ENCODE results near the gene TMEM255B. TPM values are rescaled to one million over a fixed set of nuclear protein-coding genes. Genes with fewer than 3 reads are reported as not detected.

TMEM255B gene
- total and polyA plus RNA-seq, 9 of the 15 experiments (the other 6 are each of a cell fraction or from before 2014, with no cell fraction given), result 0.01 to 0.75 (median 0.23) TPM

GRCh38 chr13:113749967-113750366 is 9.1 kb upstream of the TMEM255B start (continued):
- no peak for TF ChIP-seq AFF1 (IDR thresholded peaks at IDR 0.05; ENCODE audit: low read depth in 1 of 2, partially characterized antibody in 2 of 2)
- no peak for TF ChIP-seq PTRF (tag; IDR thresholded peaks at IDR 0.05)
- no peak for TF ChIP-seq TRIM24 (IDR thresholded peaks at IDR 0.05)
- TF ChIP-seq MEF2A (IDR thresholded peaks at IDR 0.05; ENCODE audit: control insufficient read depth, low read depth, low read length), result no peak
- TF ChIP-seq THAP12 (CRISPR knock-in tag; IDR thresholded peaks at IDR 0.05), result no peak
